ENCODE results near the gene SSR1.
A peak's percentile ranks its signal among the peaks of the same experiment; 100 is the strongest.

The SSR1 gene

GRCh38 chr6:7309050-7309449 is 3.9 kb downstream of the SSR1 start:
- H3K27me3 ChIP-seq (ENCODE audit: control insufficient read depth in 5 of 5, insufficient read depth in 4 of 5, low read length in 5 of 5) = no peaks in the 10 kb centered on the region
- H3K27ac ChIP-seq (ENCODE audit: low read depth, low read length) = no peak overlapping the region
- peaks cover 30 to 53% (median 40%) of the 10 kb centered on the region in 5 donors for H3K36me3 ChIP-seq (ENCODE audit: control insufficient read depth in 5 of 5, insufficient read depth in 5 of 5, low read length in 5 of 5)
- H3K4me3 ChIP-seq (ENCODE audit: low read depth in 1 of 5, low read length in 5 of 5) = no peak overlapping the region
- H3K9ac ChIP-seq (ENCODE audit: low read length in 5 of 5) = no peak overlapping the region
- no peaks in the 10 kb centered on the region for H3K9me3 ChIP-seq (ENCODE audit: control insufficient read depth in 5 of 5, low read length in 5 of 5)
- peaks cover 5 to 39% (median 24%) of the 10 kb centered on the region in 5 donors for H3K4me1 ChIP-seq (ENCODE audit: control insufficient read depth in 5 of 5, insufficient read depth in 5 of 5, low read length in 5 of 5)

DNA sequence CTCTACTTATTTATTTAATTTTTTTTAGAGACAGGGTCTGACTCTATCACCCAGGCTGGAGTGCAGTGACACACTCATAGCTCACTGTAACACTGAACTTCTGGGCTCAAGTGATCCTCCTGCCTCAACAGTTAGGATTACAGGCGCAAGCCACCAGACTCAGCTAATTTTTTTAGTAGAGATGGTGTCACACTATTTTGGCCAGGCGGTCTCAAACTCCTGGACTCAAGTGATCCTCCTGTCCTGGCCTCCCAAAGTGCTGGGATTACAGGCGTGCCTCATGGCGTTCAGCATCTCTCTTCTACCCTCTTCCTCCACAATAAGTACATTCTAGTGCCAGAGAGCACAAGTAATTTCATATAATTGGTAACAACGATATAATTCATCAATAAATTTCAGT is 5.5 kb downstream of the SSR1 start:
- H3K27ac ChIP-seq (ENCODE audit: low read depth, low read length) = no peak overlapping the region
- H3K9ac ChIP-seq (ENCODE audit: low read length in 5 of 5) = no peak overlapping the region
- H3K4me3 ChIP-seq (ENCODE audit: low read depth in 1 of 5, low read length in 5 of 5) = no peak overlapping the region
- H3K4me1 ChIP-seq (ENCODE audit: control insufficient read depth in 5 of 5, insufficient read depth in 5 of 5, low read length in 5 of 5) = peaks cover 5 to 30% (median 19%) of the 10 kb centered on the region in 5 donors
- H3K36me3 ChIP-seq (ENCODE audit: control insufficient read depth in 5 of 5, insufficient read depth in 5 of 5, low read length in 5 of 5) = peaks cover 32 to 66% (median 45%) of the 10 kb centered on the region in 5 donors
- H3K27me3 ChIP-seq (ENCODE audit: control insufficient read depth in 5 of 5, insufficient read depth in 4 of 5, low read length in 5 of 5) = no peaks in the 10 kb centered on the region
- no peaks in the 10 kb centered on the region for H3K9me3 ChIP-seq (ENCODE audit: control insufficient read depth in 5 of 5, low read length in 5 of 5)

- no peak overlapping the region for H3K27ac ChIP-seq (ENCODE audit: low read depth, low read length)
Measured at GRCh38 chr6:7304821-7305220, 8.2 kb downstream of the SSR1 start.

GRCh38 chr6:7301702-7302101 is 11.3 kb downstream of the SSR1 start:
- H3K36me3 ChIP-seq (ENCODE audit: control insufficient read depth in 5 of 5, insufficient read depth in 5 of 5, low read length in 5 of 5) = peaks cover 50 to 93% (median 70%) of the 10 kb centered on the region in 5 donors
- no peaks in the 10 kb centered on the region for H3K27me3 ChIP-seq (ENCODE audit: control insufficient read depth in 5 of 5, insufficient read depth in 4 of 5, low read length in 5 of 5)
- H3K4me1 ChIP-seq (ENCODE audit: control insufficient read depth in 5 of 5, insufficient read depth in 5 of 5, low read length in 5 of 5) = no peaks in the 10 kb centered on the region
- no peak overlapping the region for H3K4me3 ChIP-seq (ENCODE audit: low read depth in 1 of 5, low read length in 5 of 5)
- no peak overlapping the region for H3K27ac ChIP-seq (ENCODE audit: low read depth, low read length)
- H3K9ac ChIP-seq (ENCODE audit: low read length in 5 of 5) = no peak overlapping the region
- no peaks in the 10 kb centered on the region for H3K9me3 ChIP-seq (ENCODE audit: control insufficient read depth in 5 of 5, low read length in 5 of 5)

More at GRCh38 chr6:7304821-7305220, 8.2 kb downstream of the SSR1 start:
- no peaks in the 10 kb centered on the region for H3K9me3 ChIP-seq (ENCODE audit: control insufficient read depth in 5 of 5, low read length in 5 of 5)
- H3K36me3 ChIP-seq (ENCODE audit: control insufficient read depth in 5 of 5, insufficient read depth in 5 of 5, low read length in 5 of 5) = peaks cover 50 to 90% (median 68%) of the 10 kb centered on the region in 5 donors
- no peaks in the 10 kb centered on the region for H3K27me3 ChIP-seq (ENCODE audit: control insufficient read depth in 5 of 5, insufficient read depth in 4 of 5, low read length in 5 of 5)
- peak overlapping the region in 1 of 5 donors; percentile 43 for H3K9ac ChIP-seq (ENCODE audit: low read length in 5 of 5)
- H3K4me3 ChIP-seq (ENCODE audit: low read depth in 1 of 5, low read length in 5 of 5) = no peak overlapping the region
- H3K4me1 ChIP-seq (ENCODE audit: control insufficient read depth in 5 of 5, insufficient read depth in 5 of 5, low read length in 5 of 5) = peaks cover 0 to 8% (median 5%) of the 10 kb centered on the region in 5 donors

DNA sequence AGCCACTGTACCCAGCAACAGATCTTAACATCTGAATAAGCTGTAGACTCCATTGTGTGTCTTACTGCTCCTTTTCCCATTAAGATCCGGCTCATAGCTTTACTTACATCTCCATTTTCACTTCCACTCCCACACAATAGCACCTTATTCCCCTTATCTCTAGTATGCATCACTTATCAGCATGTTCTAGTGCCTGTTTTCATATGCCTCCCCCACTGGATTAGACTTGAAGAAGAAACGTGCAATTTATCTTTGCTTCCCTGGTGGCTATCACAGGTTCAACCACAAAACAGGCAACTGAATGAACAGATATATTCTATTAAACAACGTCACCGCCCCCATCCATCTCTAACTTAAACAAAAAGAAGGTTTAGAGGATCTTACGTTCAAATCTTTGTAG is 12.1 kb downstream of the SSR1 start:
- no peaks in the 10 kb centered on the region for H3K4me1 ChIP-seq (ENCODE audit: control insufficient read depth in 5 of 5, insufficient read depth in 5 of 5, low read length in 5 of 5)
- H3K36me3 ChIP-seq (ENCODE audit: control insufficient read depth in 5 of 5, insufficient read depth in 5 of 5, low read length in 5 of 5) = peaks cover 50 to 91% (median 70%) of the 10 kb centered on the region in 5 donors
- no peaks in the 10 kb centered on the region for H3K9me3 ChIP-seq (ENCODE audit: control insufficient read depth in 5 of 5, low read length in 5 of 5)
- H3K4me3 ChIP-seq (ENCODE audit: low read depth in 1 of 5, low read length in 5 of 5) = no peak overlapping the region
- no peaks in the 10 kb centered on the region for H3K27me3 ChIP-seq (ENCODE audit: control insufficient read depth in 5 of 5, insufficient read depth in 4 of 5, low read length in 5 of 5)
- H3K9ac ChIP-seq (ENCODE audit: low read length in 5 of 5) = no peak overlapping the region
- H3K27ac ChIP-seq (ENCODE audit: low read depth, low read length) = no peak overlapping the region

DNA sequence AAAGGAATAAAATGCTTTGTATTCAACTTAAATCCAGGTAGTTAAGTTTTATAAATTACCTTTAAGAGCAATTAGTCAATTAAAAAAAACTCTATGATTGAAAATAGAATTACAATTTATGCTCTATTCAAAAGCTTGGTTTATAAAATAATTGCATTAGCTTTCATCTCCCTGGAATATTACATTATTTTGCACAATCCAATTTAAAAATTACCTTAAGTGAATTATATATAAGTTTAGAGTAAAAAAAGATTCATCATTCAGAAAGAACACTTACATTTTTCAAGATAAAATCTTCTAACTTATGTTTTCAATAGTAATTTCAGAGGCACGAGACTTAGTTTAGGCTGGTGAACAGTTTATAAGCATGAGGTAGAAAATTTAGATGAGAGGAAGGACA is 14.9 kb downstream of the SSR1 start:
- peaks cover 45 to 82% (median 64%) of the 10 kb centered on the region in 5 donors for H3K36me3 ChIP-seq (ENCODE audit: control insufficient read depth in 5 of 5, insufficient read depth in 5 of 5, low read length in 5 of 5)

GRCh38 chr6:7296602-7297001 is 16.4 kb downstream of the SSR1 start:
- H3K36me3 ChIP-seq (ENCODE audit: control insufficient read depth in 5 of 5, insufficient read depth in 5 of 5, low read length in 5 of 5) = peaks cover 43 to 83% (median 67%) of the 10 kb centered on the region in 5 donors
- no peak overlapping the region for H3K4me3 ChIP-seq (ENCODE audit: low read depth in 1 of 5, low read length in 5 of 5)
- no peaks in the 10 kb centered on the region for H3K9me3 ChIP-seq (ENCODE audit: control insufficient read depth in 5 of 5, low read length in 5 of 5)
- H3K4me1 ChIP-seq (ENCODE audit: control insufficient read depth in 5 of 5, insufficient read depth in 5 of 5, low read length in 5 of 5) = no peaks in the 10 kb centered on the region
- H3K9ac ChIP-seq (ENCODE audit: low read length in 5 of 5) = no peak overlapping the region
- H3K27ac ChIP-seq (ENCODE audit: low read depth, low read length) = no peak overlapping the region
- no peaks in the 10 kb centered on the region for H3K27me3 ChIP-seq (ENCODE audit: control insufficient read depth in 5 of 5, insufficient read depth in 4 of 5, low read length in 5 of 5)

More for the DNA sequence above, 14.9 kb downstream of the SSR1 start:
- no peaks in the 10 kb centered on the region for H3K4me1 ChIP-seq (ENCODE audit: control insufficient read depth in 5 of 5, insufficient read depth in 5 of 5, low read length in 5 of 5)
- H3K4me3 ChIP-seq (ENCODE audit: low read depth in 1 of 5, low read length in 5 of 5) = no peak overlapping the region
- H3K9me3 ChIP-seq (ENCODE audit: control insufficient read depth in 5 of 5, low read length in 5 of 5) = no peaks in the 10 kb centered on the region
- H3K27me3 ChIP-seq (ENCODE audit: control insufficient read depth in 5 of 5, insufficient read depth in 4 of 5, low read length in 5 of 5) = no peaks in the 10 kb centered on the region
- H3K27ac ChIP-seq (ENCODE audit: low read depth, low read length) = no peak overlapping the region
- no peak overlapping the region for H3K9ac ChIP-seq (ENCODE audit: low read length in 5 of 5)

GRCh38 chr6:7295916-7296315 is 17.1 kb downstream of the SSR1 start:
- no peaks in the 10 kb centered on the region for H3K9me3 ChIP-seq (ENCODE audit: control insufficient read depth in 5 of 5, low read length in 5 of 5)
- H3K36me3 ChIP-seq (ENCODE audit: control insufficient read depth in 5 of 5, insufficient read depth in 5 of 5, low read length in 5 of 5) = peaks cover 40 to 83% (median 64%) of the 10 kb centered on the region in 5 donors
- no peaks in the 10 kb centered on the region for H3K27me3 ChIP-seq (ENCODE audit: control insufficient read depth in 5 of 5, insufficient read depth in 4 of 5, low read length in 5 of 5)
- H3K4me3 ChIP-seq (ENCODE audit: low read depth in 1 of 5, low read length in 5 of 5) = no peak overlapping the region
- H3K9ac ChIP-seq (ENCODE audit: low read length in 5 of 5) = peak overlapping the region in 1 of 5 donors; percentile 40
- no peaks in the 10 kb centered on the region for H3K4me1 ChIP-seq (ENCODE audit: control insufficient read depth in 5 of 5, insufficient read depth in 5 of 5, low read length in 5 of 5)
- no peak overlapping the region for H3K27ac ChIP-seq (ENCODE audit: low read depth, low read length)

- Histone ChIP-seq H3K27ac (ENCODE audit: low read depth, low read length) (no peak overlapping the region), H3K4me1 (ENCODE audit: control insufficient read depth in 5 of 5, insufficient read depth in 5 of 5, low read length in 5 of 5) (no peaks in the 10 kb centered on the region), H3K36me3 (ENCODE audit: control insufficient read depth in 5 of 5, insufficient read depth in 5 of 5, low read length in 5 of 5) (peaks cover 43 to 83% (median 61%) of the 10 kb centered on the region in 5 donors), H3K9me3 (ENCODE audit: control insufficient read depth in 5 of 5, low read length in 5 of 5) (no peaks in the 10 kb centered on the region), H3K9ac (ENCODE audit: low read length in 5 of 5) (no peak overlapping the region), H3K27me3 (ENCODE audit: control insufficient read depth in 5 of 5, insufficient read depth in 4 of 5, low read length in 5 of 5) (no peaks in the 10 kb centered on the region), H3K4me3 (ENCODE audit: low read depth in 1 of 5, low read length in 5 of 5) (no peak overlapping the region)
Measured at GRCh38 chr6:7292596-7293255, 20.3 kb downstream of the SSR1 start.

DNA sequence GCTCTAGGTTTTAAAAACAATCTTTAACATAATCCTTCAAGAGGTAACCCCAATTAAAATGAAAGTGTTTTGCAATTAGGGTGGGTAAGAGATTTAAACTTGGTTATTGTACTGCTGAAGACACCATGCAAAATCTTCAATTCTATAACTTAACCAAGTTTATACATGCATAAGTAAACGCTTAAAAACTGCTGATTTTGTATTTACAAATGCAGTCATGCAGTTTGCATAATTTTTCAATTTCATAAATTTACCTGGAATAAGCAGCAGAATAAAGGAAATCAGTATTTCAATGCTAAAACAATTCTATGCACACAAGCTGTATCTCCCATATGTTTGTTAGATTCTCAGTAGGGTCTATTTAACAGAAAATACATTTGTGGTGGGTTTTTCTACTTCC is 22.9 kb downstream of the SSR1 start:
- Histone ChIP-seq H3K36me3 (ENCODE audit: control insufficient read depth in 5 of 5, insufficient read depth in 5 of 5, low read length in 5 of 5) (peaks cover 46 to 82% (median 62%) of the 10 kb centered on the region in 5 donors), H3K4me3 (ENCODE audit: low read depth in 1 of 5, low read length in 5 of 5) (no peak overlapping the region), H3K27me3 (ENCODE audit: control insufficient read depth in 5 of 5, insufficient read depth in 4 of 5, low read length in 5 of 5) (no peaks in the 10 kb centered on the region), H3K9me3 (ENCODE audit: control insufficient read depth in 5 of 5, low read length in 5 of 5) (no peaks in the 10 kb centered on the region), H3K9ac (ENCODE audit: low read length in 5 of 5) (no peak overlapping the region), H3K4me1 (ENCODE audit: control insufficient read depth in 5 of 5, insufficient read depth in 5 of 5, low read length in 5 of 5) (no peaks in the 10 kb centered on the region), H3K27ac (ENCODE audit: low read depth, low read length) (no peak overlapping the region)

Measured in subcutaneous abdominal adipose tissue (tissue), 5 donors.